Measurements from ENCODE around the gene PDE10A.

Gene PDE10A

GRCh38 chr6:165662749-165663376, at the start of gene PDE10A:
Gene PDE10A (minus strand): TSS chr6:165663241. CDS start chr6:165662811, 430 bp downstream.
- TF ChIP-seq GATA2 (IDR thresholded peaks at IDR 0.05; ENCODE audit: low read depth, low read length) = no peak
- no peak for TF ChIP-seq GATA3 (IDR thresholded peaks at IDR 0.05; ENCODE audit: low read depth, low read length)

- TF ChIP-seq GATA2 (IDR thresholded peaks at IDR 0.05; ENCODE audit: low read depth, low read length) (no peak), GATA3 (IDR thresholded peaks at IDR 0.05; ENCODE audit: low read depth, low read length) (no peak)
Observed at GRCh38 chr6:165708985-165709576, 46.0 kb upstream of the PDE10A start.

GRCh38 chr6:165707067-165707853, 44.2 kb upstream of the PDE10A start:
- no peak for TF ChIP-seq GATA2 (IDR thresholded peaks at IDR 0.05; ENCODE audit: low read depth, low read length)
- TF ChIP-seq GATA3 (IDR thresholded peaks at IDR 0.05; ENCODE audit: low read depth, low read length) = no peak

GRCh38 chr6:165705941-165706340, 42.9 kb upstream of the PDE10A start:
- TF ChIP-seq GATA2 (IDR thresholded peaks at IDR 0.05; ENCODE audit: low read depth, low read length) = no peak
- no peak for TF ChIP-seq GATA3 (IDR thresholded peaks at IDR 0.05; ENCODE audit: low read depth, low read length)

DNA sequence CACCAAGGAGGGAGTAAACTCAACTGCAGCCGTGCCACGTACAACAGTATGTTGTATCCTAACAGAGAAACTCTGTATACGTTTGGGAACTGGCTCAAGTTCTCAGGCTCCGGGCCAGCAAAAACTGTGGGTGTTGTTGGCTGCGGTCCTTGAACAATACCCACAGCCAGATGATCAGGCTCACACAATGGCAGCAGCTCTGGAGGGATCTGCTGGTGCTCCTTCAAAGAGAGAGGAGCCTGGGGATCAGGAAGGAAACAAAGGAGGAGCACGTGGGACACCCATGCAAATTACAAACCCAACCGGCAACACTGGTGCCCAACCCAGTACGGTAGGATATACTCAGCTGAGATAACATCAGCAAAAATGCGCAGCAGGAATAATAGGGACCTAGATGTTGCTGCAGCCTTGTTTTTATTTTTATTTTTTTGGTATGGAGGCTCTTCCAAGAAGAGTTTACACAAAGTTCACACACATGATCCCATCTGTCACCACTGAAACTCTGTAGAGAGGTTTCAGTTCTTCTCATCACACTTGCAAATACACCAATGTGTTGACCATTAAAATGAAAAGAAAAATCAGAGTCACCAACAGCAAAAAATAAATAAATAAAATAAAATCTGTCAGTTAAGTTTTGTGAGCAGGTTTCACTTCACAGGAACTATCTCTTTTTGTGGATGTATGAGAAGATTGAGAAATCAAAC, 41.2 kb upstream of the PDE10A start:
- no peak for TF ChIP-seq GATA2 (IDR thresholded peaks at IDR 0.05; ENCODE audit: low read depth, low read length)

DNA sequence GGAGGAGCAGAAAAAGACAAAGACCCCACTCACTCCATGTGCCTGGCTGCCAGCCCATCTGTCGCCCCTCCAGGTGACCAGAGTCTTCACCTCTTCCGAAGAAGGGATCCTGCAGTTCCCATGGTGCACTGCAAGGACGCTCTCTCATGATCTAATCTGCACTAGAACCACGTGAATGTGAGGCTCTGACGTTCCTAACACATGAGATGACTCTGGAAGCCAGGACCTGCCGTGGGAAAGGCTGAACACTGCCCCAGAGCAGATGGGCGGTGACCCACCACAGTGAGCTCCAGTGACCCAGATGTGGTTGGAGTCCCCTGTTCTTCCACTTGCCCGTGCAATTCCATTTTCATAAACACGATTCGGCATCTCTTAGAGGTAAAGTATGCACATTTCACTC, 39.6 kb upstream of the PDE10A start:
- TF ChIP-seq GATA2 (IDR thresholded peaks at IDR 0.05; ENCODE audit: low read depth, low read length) (no peak), GATA3 (IDR thresholded peaks at IDR 0.05; ENCODE audit: low read depth, low read length) (no peak)

DNA sequence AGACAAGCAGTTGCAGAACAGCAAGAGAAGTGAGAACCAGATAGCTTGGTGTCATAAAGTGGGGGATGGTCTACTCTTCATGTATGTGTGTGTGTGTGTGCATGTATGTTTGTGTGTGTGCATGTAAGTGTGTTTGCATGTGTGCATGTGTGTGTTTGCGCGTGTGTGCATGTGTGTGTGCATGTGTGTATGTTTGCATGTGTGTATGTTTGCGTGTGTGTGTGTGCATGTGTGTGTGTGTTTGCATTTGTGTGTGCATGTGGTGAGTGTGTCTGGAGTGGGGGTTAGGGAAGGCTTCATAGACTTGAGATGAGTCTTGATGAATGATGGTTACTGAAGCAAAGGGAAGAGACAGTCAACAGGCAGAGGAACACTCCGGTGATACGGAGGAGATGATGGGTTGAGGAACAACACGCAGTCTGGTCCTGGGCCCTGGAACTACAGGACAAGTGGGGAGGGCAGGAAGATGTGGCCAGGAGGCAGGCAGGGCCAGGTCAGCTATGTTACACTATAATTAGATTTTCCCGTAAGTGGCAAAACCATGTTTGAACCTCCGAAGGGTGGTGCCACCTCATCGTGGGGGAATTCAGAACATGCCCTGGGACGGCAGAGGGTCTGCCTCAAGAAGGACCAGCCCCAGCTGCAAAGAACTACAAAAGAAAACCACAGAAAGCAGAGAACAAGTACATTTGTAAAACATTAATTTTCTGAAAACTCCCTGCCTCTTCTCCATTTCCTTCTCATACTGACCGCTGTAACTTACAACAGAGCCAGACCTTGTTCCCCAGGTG, 38.7 kb upstream of the PDE10A start:
- no peak for TF ChIP-seq GATA2 (IDR thresholded peaks at IDR 0.05; ENCODE audit: low read depth, low read length)
- no peak for TF ChIP-seq GATA3 (IDR thresholded peaks at IDR 0.05; ENCODE audit: low read depth, low read length)

DNA sequence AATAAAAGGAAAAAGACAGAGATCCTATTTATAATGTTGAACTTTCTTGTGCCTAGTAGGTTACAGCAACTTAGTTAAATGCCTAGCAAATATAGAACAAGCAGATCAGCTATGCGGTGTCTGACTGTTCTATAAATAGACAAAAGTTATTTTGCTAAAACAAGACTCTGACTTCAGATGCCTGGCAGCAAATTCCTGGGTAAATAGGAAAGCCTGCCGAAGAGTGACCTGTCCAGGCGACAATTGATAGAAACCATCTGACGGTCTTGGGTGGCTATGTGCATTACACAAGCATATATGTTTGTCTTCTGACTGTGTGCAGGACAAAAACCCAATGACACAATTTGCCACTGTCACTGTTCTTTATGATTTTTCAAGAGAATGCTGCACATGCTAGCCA, 38.0 kb upstream of the PDE10A start:
- TF ChIP-seq GATA2 (IDR thresholded peaks at IDR 0.05; ENCODE audit: low read depth, low read length) (no peak), GATA3 (IDR thresholded peaks at IDR 0.05; ENCODE audit: low read depth, low read length) (no peak)

GRCh38 chr6:165698868-165699267, 35.8 kb upstream of the PDE10A start:
- TF ChIP-seq GATA2 (IDR thresholded peaks at IDR 0.05; ENCODE audit: low read depth, low read length) (no peak), GATA3 (IDR thresholded peaks at IDR 0.05; ENCODE audit: low read depth, low read length) (no peak)

GRCh38 chr6:165697171-165697570, 34.1 kb upstream of the PDE10A start:
- no peak for TF ChIP-seq GATA2 (IDR thresholded peaks at IDR 0.05; ENCODE audit: low read depth, low read length)

DNA sequence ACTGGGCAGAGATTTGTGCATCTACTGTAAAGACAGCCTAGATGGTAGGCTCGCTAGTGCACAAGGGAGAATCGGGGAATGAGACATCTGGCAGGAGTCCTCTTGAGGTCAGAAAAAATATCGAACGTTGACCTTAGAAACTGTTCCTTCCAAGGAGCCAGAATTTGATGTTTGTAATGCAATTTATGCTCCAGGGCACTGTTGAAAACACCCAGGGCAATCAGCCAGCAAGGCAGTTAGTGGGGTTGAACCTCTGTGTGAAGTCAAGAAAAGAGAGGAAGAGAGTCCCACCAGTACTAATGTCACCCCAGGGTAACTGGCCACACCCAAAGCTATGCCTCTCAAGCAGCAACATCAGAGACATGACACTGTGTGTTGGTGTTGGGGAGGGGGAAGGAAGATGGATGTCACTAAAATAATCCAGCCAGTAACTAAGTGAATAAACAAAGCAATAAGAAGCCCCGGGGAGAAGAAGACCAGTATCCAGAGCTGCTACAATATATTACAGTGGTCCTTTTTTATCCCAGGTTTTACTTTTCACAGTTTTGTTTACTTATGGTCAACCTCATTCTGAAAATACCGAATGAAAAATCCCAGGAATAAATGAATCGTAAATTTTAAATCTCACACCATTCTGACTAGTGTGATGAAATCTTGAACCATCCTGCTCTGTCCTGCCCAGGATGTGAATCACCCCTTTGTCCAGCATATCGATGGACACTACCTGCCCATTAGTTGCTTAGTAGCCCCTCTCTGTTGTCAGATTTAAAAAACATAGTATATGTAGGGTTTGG, 32.9 kb upstream of the PDE10A start:
- TF ChIP-seq GATA2 (IDR thresholded peaks at IDR 0.05; ENCODE audit: low read depth, low read length) = no peak
- TF ChIP-seq GATA3 (IDR thresholded peaks at IDR 0.05; ENCODE audit: low read depth, low read length) = no peak

GRCh38 chr6:165694296-165694695, 31.3 kb upstream of the PDE10A start:
- no peak for TF ChIP-seq GATA3 (IDR thresholded peaks at IDR 0.05; ENCODE audit: low read depth, low read length)
- no peak for TF ChIP-seq GATA2 (IDR thresholded peaks at IDR 0.05; ENCODE audit: low read depth, low read length)

- TF ChIP-seq GATA3 (IDR thresholded peaks at IDR 0.05; ENCODE audit: low read depth, low read length) (no peak), GATA2 (IDR thresholded peaks at IDR 0.05; ENCODE audit: low read depth, low read length) (no peak)
Observed at GRCh38 chr6:165692106-165692653, 29.1 kb upstream of the PDE10A start.

Data from SH-SY5Y (cell line).